GM08714 (cell line): ENCODE measurements around the gene PTTG1IP.
"Not testable (repeated sequence)": the region's sequence is repeated elsewhere in the genome, so short reads cannot be mapped to it uniquely, and the experiment has no call there.

ENCODE experiments used
- H3K4me3 ChIP-seq: fragments of 200-500 bp; sonication (Bioruptor generic); 2 replicates; pipeline ENCODE4 v1.5.1; 2014; ENCODE audit warnings: mild to moderate bottlenecking, low read length, inconsistent platforms
- ZNF274 ChIP-seq: IDR thresholded peaks from 2 replicates; pipeline ENCODE4 v1.6.1; 2012; ENCODE audit warnings: mild to moderate bottlenecking, low read depth, low read length

Gene PTTG1IP

GRCh38 chr21:44886113-44887075, 12.9 kb upstream of the PTTG1IP start:
- H3K4me3 ChIP-seq = no peak overlapping the region
- no peak for TF ChIP-seq ZNF274

- no peak for TF ChIP-seq ZNF274
- H3K4me3 ChIP-seq = no peak overlapping the region
Measured at GRCh38 chr21:44885615-44886014, 12.1 kb upstream of the PTTG1IP start.

GRCh38 chr21:44884097-44884496, 10.6 kb upstream of the PTTG1IP start:
- H3K4me3 ChIP-seq = no peak overlapping the region
- no peak for TF ChIP-seq ZNF274

- no peak overlapping the region for H3K4me3 ChIP-seq
Measured at GRCh38 chr21:44883250-44883649, 9.8 kb upstream of the PTTG1IP start.

GRCh38 chr21:44881198-44881872, 7.8 kb upstream of the PTTG1IP start:
- H3K4me3 ChIP-seq = no peak overlapping the region
- TF ChIP-seq ZNF274 = no peak

More at GRCh38 chr21:44883250-44883649, 9.8 kb upstream of the PTTG1IP start:
- TF ChIP-seq ZNF274 = no peak

GRCh38 chr21:44880405-44881197, 7.1 kb upstream of the PTTG1IP start:
- H3K4me3 ChIP-seq = no peak overlapping the region
- TF ChIP-seq ZNF274 = no peak

GRCh38 chr21:44879238-44879637, 5.7 kb upstream of the PTTG1IP start:
- H3K4me3 ChIP-seq = not testable (repeated sequence)

- no peak for TF ChIP-seq ZNF274
- no peak overlapping the region; the same call in 1 of the 2 replicates for H3K4me3 ChIP-seq
Measured at GRCh38 chr21:44878053-44878982, 4.8 kb upstream of the PTTG1IP start.

- no peak overlapping the region for H3K4me3 ChIP-seq
- no peak for TF ChIP-seq ZNF274
Measured at GRCh38 chr21:44876849-44877575, 3.5 kb upstream of the PTTG1IP start.

- no peak for TF ChIP-seq ZNF274
- H3K4me3 ChIP-seq = peak overlapping the region; percentile 73
Measured at GRCh38 chr21:44875316-44875700, 1.8 kb upstream of the PTTG1IP start.

GRCh38 chr21:44874497-44875315, 1.2 kb upstream of the PTTG1IP start:
- TF ChIP-seq ZNF274 = no peak

GRCh38 chr21:44874240-44874496, 678 bp upstream of the PTTG1IP start:
- H3K4me3 ChIP-seq = peak overlapping the region; percentile 73
- no peak for TF ChIP-seq ZNF274

More at GRCh38 chr21:44874497-44875315, 1.2 kb upstream of the PTTG1IP start:
- peak overlapping the region; percentile 73 for H3K4me3 ChIP-seq
